GM13976 (cell line): ENCODE measurements around the gene SHQ1.

ENCODE experiments used
- DNase-seq: peaks from one replicate; pipeline ENCODE4 v3.0.0; 2012; ENCODE audit warnings: low spot score
- in situ Hi-C: fragments of 300-500 bp; cut with MboI; formaldehyde crosslinking; loops from one replicate; pipeline ENCODE4 v1.12.0; 2022; ENCODE audit warnings: low sequenced_read_pairs, mixed read lengths, inconsistent platforms; ENCODE audit not compliant: unreplicated experiment
- TF ChIP-seq, protein P1 (sequence below): IDR thresholded peaks from 2 replicates; pipeline ENCODE4 v1.5.1; 2012; ENCODE audit warnings: borderline replicate concordance, mild to moderate bottlenecking; ENCODE audit not compliant: insufficient read depth; ENCODE audit errors: extremely low read depth, missing control alignments, control extremely low read depth

Gene SHQ1

GRCh38 chr3:72699631-72700030 is 148.6 kb downstream of the SHQ1 start:
- DNase-seq = no peak
- TF ChIP-seq, protein P1, sequence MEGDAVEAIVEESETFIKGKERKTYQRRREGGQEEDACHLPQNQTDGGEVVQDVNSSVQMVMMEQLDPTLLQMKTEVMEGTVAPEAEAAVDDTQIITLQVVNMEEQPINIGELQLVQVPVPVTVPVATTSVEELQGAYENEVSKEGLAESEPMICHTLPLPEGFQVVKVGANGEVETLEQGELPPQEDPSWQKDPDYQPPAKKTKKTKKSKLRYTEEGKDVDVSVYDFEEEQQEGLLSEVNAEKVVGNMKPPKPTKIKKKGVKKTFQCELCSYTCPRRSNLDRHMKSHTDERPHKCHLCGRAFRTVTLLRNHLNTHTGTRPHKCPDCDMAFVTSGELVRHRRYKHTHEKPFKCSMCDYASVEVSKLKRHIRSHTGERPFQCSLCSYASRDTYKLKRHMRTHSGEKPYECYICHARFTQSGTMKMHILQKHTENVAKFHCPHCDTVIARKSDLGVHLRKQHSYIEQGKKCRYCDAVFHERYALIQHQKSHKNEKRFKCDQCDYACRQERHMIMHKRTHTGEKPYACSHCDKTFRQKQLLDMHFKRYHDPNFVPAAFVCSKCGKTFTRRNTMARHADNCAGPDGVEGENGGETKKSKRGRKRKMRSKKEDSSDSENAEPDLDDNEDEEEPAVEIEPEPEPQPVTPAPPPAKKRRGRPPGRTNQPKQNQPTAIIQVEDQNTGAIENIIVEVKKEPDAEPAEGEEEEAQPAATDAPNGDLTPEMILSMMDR = no peak
- in situ Hi-C loops = no loop called here
